HCT116 (cell line): Measurements from ENCODE around the gene RAPGEF1.

Source experiments
- EZH2 ChIP-seq: fragments of 200-600 bp; sonication (generic); IDR thresholded peaks from 2 replicates; pipeline ENCODE4 v1.6.1; 2017; ENCODE audit warnings: antibody characterized with exemption, mixed run types
- ZFX ChIP-seq: fragments of 450-650 bp; IDR thresholded peaks from 2 replicates; pipeline ENCODE4 v1.6.1; 2017
- TF ChIP-seq, protein P1 (sequence below), 3 experiments: fragments of 200-600 bp in 1 of 3; sonication (generic) in 1 of 3; IDR thresholded peaks in 2 of 3; conservative IDR thresholded peaks in 1 of 3; 2 replicates each; pipeline ENCODE4 v1.5.1; 2012 to 2017; ENCODE audit warnings: low read depth in 2 of 3, low read length in 2 of 3, antibody characterized with exemption in 1 of 3, borderline replicate concordance in 1 of 3, control low read depth in 1 of 3, mild to moderate bottlenecking in 1 of 3, mixed read lengths in 1 of 3, mixed run types in 1 of 3, moderate library complexity in 1 of 3; ENCODE audit not compliant: insufficient read depth in 1 of 3

DNA sequence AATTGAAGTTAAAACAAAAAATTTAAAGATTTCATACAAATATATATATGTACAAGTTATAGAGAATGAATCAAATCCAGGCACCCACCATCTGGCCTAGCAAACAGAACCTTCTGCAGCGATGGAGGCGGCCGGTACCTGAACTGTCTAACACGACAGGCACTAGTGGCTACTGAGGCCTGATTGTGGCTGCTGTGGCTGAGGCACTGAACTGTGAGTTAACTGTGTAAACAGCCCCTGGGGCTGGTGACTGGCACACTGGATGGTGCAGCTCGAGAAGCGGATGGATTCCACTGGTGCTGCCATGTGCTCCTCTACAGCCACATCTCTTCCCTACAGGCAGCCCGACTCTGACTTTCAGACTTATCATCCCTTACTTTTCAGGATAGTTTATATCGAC lies 82.4 kb downstream of the RAPGEF1 start:
- TF ChIP-seq, protein P1, sequence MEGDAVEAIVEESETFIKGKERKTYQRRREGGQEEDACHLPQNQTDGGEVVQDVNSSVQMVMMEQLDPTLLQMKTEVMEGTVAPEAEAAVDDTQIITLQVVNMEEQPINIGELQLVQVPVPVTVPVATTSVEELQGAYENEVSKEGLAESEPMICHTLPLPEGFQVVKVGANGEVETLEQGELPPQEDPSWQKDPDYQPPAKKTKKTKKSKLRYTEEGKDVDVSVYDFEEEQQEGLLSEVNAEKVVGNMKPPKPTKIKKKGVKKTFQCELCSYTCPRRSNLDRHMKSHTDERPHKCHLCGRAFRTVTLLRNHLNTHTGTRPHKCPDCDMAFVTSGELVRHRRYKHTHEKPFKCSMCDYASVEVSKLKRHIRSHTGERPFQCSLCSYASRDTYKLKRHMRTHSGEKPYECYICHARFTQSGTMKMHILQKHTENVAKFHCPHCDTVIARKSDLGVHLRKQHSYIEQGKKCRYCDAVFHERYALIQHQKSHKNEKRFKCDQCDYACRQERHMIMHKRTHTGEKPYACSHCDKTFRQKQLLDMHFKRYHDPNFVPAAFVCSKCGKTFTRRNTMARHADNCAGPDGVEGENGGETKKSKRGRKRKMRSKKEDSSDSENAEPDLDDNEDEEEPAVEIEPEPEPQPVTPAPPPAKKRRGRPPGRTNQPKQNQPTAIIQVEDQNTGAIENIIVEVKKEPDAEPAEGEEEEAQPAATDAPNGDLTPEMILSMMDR (IDR thresholded peaks at IDR 0.05 in 2 of 3, conservative IDR thresholded peaks at IDR 0.05 in 1 of 3; ENCODE audit: borderline replicate concordance in 1 of 3, insufficient read depth in 1 of 3, low read depth in 2 of 3, low read length in 2 of 3) = no peak
- TF ChIP-seq EZH2 = no peak
- no peak for TF ChIP-seq ZFX
